Cerebellar cortex (tissue), 1 donor: ENCODE results near the gene ZEB2.

Experiments
- DNase-seq: peaks from one replicate; pipeline ENCODE4 v3.0.0-alpha.2; 2015; ENCODE audit warnings: low spot score

Gene ZEB2

GRCh38 chr2:144351687-144352086 lies 168.2 kb downstream of the ZEB2 start:
- no peak for DNase-seq

- DNase-seq, result no peak
Measured at GRCh38 chr2:144350151-144350802, 169.6 kb downstream of the ZEB2 start.

GRCh38 chr2:144349674-144350073 lies 170.2 kb downstream of the ZEB2 start:
- DNase-seq, result no peak

- DNase-seq, result no peak
Measured at GRCh38 chr2:144348846-144349245, 171.1 kb downstream of the ZEB2 start.

GRCh38 chr2:144346229-144346628 lies 173.7 kb downstream of the ZEB2 start:
- DNase-seq, result no peak

- no peak for DNase-seq
Measured at GRCh38 chr2:144343145-144343544, 176.8 kb downstream of the ZEB2 start.

- no peak for DNase-seq
Measured at GRCh38 chr2:144341538-144341937, 178.4 kb downstream of the ZEB2 start.

- no peak for DNase-seq
Measured at GRCh38 chr2:144339048-144339447, 180.9 kb downstream of the ZEB2 start.

- no peak for DNase-seq
Measured at GRCh38 chr2:144334551-144334950, 185.4 kb downstream of the ZEB2 start.
